A673 (cell line): Measurements from ENCODE around the gene EVA1B.

Experiments
- CTCF ChIP-seq: fragments of 300-800, 200-600 bp; sonication (generic); conservative IDR thresholded peaks from 2 replicates; pipeline ENCODE4 v1.5.1; 2017; ENCODE audit warnings: low read depth, mild to moderate bottlenecking, antibody characterized with exemption, low read length, moderate library complexity, mixed read lengths
- EZH2 ChIP-seq: fragments of 200-600 bp; sonication (generic); IDR thresholded peaks from 2 replicates; pipeline ENCODE4 v1.6.1; 2017; ENCODE audit warnings: borderline replicate concordance, low read depth, mild to moderate bottlenecking, mixed read lengths, antibody characterized with exemption, low read length; ENCODE audit not compliant: poor library complexity, severe bottlenecking

- TF ChIP-seq CTCF (no peak), EZH2 (no peak)
Observed at GRCh38 chr1:36349839-36350238, 26.4 kb upstream of the EVA1B start.
